AG04450 (cell line): Measurements from ENCODE around the gene JUN. TPM values are rescaled to one million over a fixed set of nuclear protein-coding genes. Genes with fewer than 3 reads are reported as not detected.
A peak's percentile ranks its signal among the peaks of the same experiment; 100 is the strongest.

ENCODE experiments used
- CTCF ChIA-PET: fragments of 300-600, 350-600 bp; formaldehyde crosslinking; extraction: SDS; loops from one replicate; lab custom pipeline; 2022; ENCODE audit warnings: antibody characterized with exemption, inconsistent platforms; lab: Charles Lee
- POLR2A ChIA-PET: fragments of 350-600 bp; formaldehyde crosslinking; extraction: SDS; loops from one replicate; lab custom pipeline; 2021; ENCODE audit warnings: antibody characterized with exemption, inconsistent platforms; lab: Yijun Ruan, JAX
- DNase-seq: peaks from one replicate; pipeline ENCODE4 v3.0.0-alpha.2; 2011; ENCODE audit warnings: low read depth, low spot score
- H3K27ac ChIP-seq: one replicate; pipeline ENCODE4 v1.5.1; 2012; ENCODE audit warnings: low read depth, low read length, control low read depth
- H3K27me3 ChIP-seq: one replicate; pipeline ENCODE4 v1.6.0; 2012; ENCODE audit warnings: low read length; ENCODE audit not compliant: control insufficient read depth, insufficient read depth
- H3K4me3 ChIP-seq: 2 replicates; pipeline ENCODE4 v1.5.1; 2011; ENCODE audit warnings: mild to moderate bottlenecking, low read depth, low read length, control low read depth
- H3K9me3 ChIP-seq: 2 replicates; pipeline ENCODE4 v1.5.1; 2012; ENCODE audit warnings: low read length; ENCODE audit not compliant: control insufficient read depth, insufficient read depth
- CTCF ChIP-seq: IDR thresholded peaks from 2 replicates; pipeline ENCODE4 v1.5.1; 2011; ENCODE audit warnings: low read depth, low read length, control low read depth, inconsistent platforms
- polyA plus RNA-seq: library from polyadenylated mRNA; depleted of rRNA; stranded (reverse); fragments of >200 nt; gene quantifications from 2 replicates; pipeline ENCODE4 v1.2.3, GENCODE V29; 2011

JUN gene
- polyA plus RNA-seq, 1 experiment, result 48.7 TPM

GRCh38 chr1:58763214-58763613 is 20.6 kb downstream of the JUN start:
- Histone ChIP-seq H3K27ac (peak overlapping the region; percentile 86), H3K27me3 (no peaks in the 10 kb centered on the region), H3K4me3 (no peak overlapping the region), H3K9me3 (no peaks in the 10 kb centered on the region)
- POLR2A ChIA-PET, result interaction anchor here (0.7 to 2.0 kb wide), 4 partner anchors 8 to 975 kb away, joined by 3 to 8 read pairs (median 4); partner anchors contain the start of gene JUN
- no peak for DNase-seq
- TF ChIP-seq CTCF, result no peak
- CTCF ChIA-PET, result interaction anchor here (0.7 to 1.5 kb wide), 6 partner anchors 8 to 936 kb away, joined by 3 to 6 read pairs (median 4); no protein-coding TSS in a partner anchor

GRCh38 chr1:58762806-58763205 is 21.0 kb downstream of the JUN start:
- H3K9me3 ChIP-seq, result no peaks in the 10 kb centered on the region
- no peaks in the 10 kb centered on the region for H3K27me3 ChIP-seq
- H3K27ac ChIP-seq, result peak overlapping the region; percentile 86
- no peak overlapping the region for H3K4me3 ChIP-seq
- POLR2A ChIA-PET, result interaction anchor here (0.7 to 1.5 kb wide), 3 partner anchors 8 to 21 kb away, joined by 3 to 8 read pairs (median 3); partner anchors contain the start of gene JUN
- no peak for DNase-seq
- TF ChIP-seq CTCF, result no peak
- CTCF ChIA-PET, result interaction anchor here (0.8 to 1.5 kb wide), 4 partner anchors 10 to 936 kb away, joined by 3 to 6 read pairs (median 4); no protein-coding TSS in a partner anchor

- Histone ChIP-seq H3K27me3 (no peaks in the 10 kb centered on the region), H3K9me3 (no peaks in the 10 kb centered on the region), H3K4me3 (peak overlapping the region; percentile 8; the same call in 1 of the 2 replicates), H3K27ac (peak overlapping the region; percentile 91)
- POLR2A ChIA-PET, result interaction anchor here (0.6 to 1.9 kb wide), 9 partner anchors 8 to 982 kb away, joined by 3 to 9 read pairs (median 6); partner anchors contain the start of gene JUN
- CTCF ChIA-PET, result interaction anchor here (0.9 to 1.0 kb wide), 2 partner anchors 9 to 15 kb away, joined by 3 to 4 read pairs; no protein-coding TSS in a partner anchor
- no peak for TF ChIP-seq CTCF
- DNase-seq, result peak; percentile 99
These were observed 28.4 kb downstream of the JUN start for GRCh38 chr1:58755468-58755872.

- Histone ChIP-seq H3K27me3 (no peaks in the 10 kb centered on the region), H3K9me3 (no peaks in the 10 kb centered on the region), H3K27ac (peak overlapping the region; percentile 91), H3K4me3 (no peak overlapping the region; the same call in 1 of the 2 replicates)
- no peak for DNase-seq
- ChIA-PET POLR2A (interaction anchor here (0.6 to 1.9 kb wide), 9 partner anchors 8 to 983 kb away, joined by 3 to 9 read pairs (median 6); partner anchors contain the start of gene JUN), CTCF (interaction anchor here (0.9 to 1.0 kb wide), 2 partner anchors 9 to 14 kb away, joined by 3 to 4 read pairs; no protein-coding TSS in a partner anchor)
- TF ChIP-seq CTCF, result no peak
These were observed 29.0 kb downstream of the JUN start for GRCh38 chr1:58754683-58755467.
